Activated CD4-positive, CD25-positive, alpha-beta regulatory T cell treated with anti-CD3 and anti-CD28 coated beads, Interleukin-2, amount 50 U/mL, for 16 hours (primary cell): ENCODE measurements around the gene EFHD2.
"Not testable (repeated sequence)": the region's sequence is repeated elsewhere in the genome, so short reads cannot be mapped to it uniquely, and the experiment has no call there.

ENCODE experiments used
- DNase-seq: peaks from one replicate; pipeline ENCODE4 v3.0.0-alpha.2; 2020; ENCODE audit warnings: low read depth, low spot score

The EFHD2 gene, protein sequence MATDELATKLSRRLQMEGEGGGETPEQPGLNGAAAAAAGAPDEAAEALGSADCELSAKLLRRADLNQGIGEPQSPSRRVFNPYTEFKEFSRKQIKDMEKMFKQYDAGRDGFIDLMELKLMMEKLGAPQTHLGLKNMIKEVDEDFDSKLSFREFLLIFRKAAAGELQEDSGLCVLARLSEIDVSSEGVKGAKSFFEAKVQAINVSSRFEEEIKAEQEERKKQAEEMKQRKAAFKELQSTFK

DNA sequence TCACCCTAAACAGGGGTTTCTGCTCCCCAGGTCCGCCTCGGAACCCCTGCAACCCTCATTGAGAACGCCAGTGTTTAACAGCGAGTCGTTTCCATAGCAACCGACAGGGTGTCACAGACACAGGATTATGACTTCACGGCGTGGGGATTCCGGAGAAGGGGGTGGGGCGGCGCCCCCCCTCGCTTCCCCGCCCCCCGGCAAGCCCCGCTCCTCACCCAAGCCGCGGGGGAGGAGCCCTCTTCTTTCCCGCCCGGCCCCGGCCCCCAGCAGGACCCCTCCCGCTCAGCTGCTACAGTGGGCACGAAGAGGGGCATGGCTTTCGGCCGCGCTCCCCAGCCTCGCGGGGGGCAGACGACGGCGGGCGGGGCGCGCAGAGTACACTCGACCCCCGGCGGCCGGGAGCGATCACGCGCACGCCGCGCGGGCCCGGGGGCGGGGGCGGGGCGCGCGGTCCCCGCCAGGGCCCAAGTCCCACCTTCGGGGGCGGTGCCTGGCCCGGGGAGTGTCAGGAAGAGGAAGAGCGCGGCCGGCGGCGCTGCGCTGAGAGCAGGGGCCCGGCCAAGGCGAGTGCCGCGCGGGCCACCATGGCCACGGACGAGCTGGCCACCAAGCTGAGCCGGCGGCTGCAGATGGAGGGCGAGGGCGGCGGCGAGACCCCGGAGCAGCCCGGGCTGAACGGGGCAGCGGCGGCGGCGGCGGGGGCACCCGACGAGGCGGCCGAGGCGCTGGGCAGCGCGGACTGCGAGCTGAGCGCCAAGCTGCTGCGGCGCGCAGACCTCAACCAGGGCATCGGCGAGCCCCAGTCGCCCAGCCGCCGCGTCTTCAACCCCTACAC is at the start of gene EFHD2:
TSS of gene EFHD2 (plus strand) at position 501 of the 835 bp plus-strand sequence. CDS start at position 585, 84 bp downstream.
- DNase-seq, result peak; percentile 63

DNA sequence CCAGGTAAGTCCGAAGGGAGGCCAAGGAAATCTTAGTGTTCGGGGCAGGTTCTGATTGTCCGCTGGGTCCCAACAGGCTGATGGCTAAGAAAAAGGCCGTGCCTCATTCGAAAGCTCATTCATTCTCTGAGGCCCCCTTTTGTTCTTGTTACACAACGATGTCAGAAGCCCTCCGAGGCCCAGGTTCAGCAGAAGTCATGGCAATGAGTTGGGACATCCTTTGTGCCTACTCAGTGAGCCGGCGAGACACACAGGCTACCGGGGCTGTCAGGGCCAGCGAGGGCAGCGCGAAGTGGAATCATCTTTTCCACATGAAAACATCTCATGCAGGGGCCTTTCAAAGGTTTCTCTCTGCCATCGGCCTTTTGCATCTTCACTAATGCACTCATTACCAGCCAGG is 49.0 kb upstream of the EFHD2 start:
- no peak for DNase-seq

DNA sequence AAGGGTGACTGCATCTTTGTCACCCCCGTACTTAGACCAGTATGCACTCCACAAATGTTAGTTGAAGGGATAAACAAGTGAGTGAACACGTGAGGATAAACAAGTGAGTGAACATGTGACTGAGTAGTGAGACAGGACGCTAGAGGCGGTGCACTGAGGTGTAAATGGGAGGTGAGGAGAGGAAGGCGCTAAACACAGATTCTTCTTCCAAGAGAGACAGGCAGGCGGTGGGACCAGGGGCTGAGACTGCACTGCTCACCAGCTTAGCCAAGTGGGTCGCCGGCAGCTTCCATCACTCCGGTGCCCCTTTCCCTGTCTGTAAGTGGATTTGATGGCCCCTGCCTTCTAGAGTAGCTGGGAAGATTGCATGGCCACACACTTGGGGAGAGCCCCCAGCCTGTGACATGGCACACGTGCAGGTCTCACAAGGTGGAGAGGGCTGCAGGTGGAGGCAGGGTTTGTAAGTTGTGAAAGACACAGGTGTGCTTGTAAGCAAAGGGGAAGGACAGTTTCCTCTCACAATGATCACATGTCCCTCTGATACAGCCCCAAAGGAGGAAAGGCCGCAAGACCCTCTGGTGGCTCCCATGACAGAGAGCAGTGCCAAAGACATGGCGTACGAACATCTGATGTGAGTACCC is 47.5 kb upstream of the EFHD2 start:
- DNase-seq, result no peak

DNA sequence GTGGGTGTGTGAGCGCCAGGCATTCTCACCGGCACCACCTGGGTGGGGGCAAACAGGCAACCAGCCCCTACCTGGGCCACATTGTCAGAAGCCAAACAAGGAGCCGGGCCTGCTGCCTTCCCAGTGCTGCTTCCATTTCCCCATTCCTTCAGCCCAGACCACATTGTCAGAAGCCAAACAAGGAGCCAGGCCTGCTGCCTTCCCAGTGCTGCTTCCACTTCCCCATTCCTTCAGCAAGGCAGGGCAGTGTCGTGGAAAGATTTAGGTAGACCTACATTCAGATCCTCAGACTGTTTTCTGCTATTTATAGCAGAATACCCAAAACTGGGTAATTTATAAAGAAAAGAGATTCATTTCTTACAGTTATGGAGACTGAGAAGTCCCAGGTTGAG is 47.0 kb upstream of the EFHD2 start:
- no peak for DNase-seq

DNA sequence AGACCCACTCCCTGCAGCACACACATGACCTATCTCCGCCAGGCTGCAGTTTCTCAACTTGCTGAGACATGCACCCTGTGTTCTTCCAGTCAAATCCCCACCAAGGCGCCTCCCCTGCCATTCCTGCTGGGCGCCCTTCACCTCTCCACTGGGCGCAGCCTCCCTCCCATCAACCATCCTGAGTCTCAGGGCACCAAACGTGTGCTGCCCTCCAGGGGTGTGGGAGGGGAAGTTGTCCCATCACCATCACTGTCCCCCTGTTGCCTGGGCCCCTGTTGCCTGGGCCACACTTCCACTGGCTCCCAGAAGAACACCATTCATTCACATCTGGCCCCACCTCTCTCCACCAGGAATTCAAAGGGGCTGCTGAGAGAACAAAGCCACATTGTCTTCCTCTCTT is 44.9 kb upstream of the EFHD2 start:
- no peak for DNase-seq

DNA sequence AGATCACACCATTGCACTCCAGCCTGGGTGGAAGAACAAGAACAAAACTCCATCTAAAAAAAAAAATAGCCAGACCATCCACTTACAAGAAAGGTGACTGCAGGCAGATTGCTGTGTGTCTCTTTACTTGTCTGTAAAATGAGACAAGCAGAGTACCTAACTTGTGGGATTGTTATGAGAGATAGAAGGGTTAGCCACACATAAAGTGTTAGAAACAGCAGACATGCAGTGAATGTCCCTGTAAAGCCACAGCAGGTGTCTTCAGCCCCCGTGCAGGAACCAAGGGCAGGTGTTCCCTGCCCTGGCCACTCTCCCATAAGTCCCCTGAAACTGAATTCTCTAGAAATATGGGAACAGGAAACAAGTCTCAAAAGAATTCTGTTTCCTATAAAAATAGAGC is 40.8 kb upstream of the EFHD2 start:
- no peak for DNase-seq

DNA sequence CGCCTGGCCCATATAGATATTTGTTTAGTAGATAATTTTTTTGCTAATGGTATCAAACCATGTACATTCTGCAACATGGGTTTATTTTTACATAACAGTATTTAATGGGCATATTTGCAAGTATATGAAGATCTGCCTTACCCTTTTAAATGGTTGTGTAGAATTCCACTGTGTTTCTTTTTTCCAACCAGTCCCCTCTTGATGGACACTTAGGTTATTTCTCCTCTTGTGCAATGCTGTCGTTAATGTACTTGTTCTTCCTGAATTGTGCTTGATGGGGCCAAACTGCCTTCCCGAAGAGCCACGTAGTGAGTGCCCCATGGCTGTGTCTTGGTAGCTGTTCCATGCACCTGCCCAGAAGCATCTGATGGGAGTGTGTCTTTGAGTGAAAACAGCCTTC is 39.4 kb upstream of the EFHD2 start:
- DNase-seq, result no peak

DNA sequence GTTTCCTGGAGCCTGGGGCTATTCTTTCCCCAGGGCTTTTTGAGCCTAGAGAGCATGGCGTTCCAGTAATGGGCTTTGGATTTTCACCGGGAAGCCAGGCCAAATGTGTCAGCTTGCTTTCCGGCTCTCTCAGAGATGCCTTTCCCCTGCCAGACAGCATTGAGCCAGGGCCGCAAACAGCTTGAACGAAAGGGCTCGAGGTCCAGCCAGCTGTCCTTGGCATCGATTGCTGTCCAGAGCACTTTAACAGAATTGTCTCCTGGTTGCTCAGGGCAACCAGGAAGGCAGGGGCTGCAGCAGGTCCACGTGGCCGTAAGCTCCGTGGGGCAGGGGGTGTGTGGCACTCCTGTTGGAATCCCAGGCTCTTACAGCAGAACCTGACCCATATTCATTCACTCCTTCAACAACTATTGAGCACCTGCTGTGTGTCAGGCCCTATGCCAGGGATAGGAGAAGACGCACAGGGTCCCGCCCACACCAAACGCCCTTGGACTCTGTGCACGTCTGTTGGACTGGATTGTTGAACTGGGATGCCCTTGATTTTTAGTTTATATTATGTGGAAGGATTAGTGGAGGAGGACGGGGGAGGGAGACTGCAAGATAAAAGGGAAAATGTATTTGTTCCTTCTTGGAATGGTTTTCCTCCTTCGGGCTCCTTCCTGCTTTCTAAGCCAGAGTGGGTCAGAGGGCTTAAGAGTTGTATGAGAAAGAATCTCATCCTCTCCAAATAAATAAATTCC is 38.7 kb upstream of the EFHD2 start:
- no peak for DNase-seq

DNA sequence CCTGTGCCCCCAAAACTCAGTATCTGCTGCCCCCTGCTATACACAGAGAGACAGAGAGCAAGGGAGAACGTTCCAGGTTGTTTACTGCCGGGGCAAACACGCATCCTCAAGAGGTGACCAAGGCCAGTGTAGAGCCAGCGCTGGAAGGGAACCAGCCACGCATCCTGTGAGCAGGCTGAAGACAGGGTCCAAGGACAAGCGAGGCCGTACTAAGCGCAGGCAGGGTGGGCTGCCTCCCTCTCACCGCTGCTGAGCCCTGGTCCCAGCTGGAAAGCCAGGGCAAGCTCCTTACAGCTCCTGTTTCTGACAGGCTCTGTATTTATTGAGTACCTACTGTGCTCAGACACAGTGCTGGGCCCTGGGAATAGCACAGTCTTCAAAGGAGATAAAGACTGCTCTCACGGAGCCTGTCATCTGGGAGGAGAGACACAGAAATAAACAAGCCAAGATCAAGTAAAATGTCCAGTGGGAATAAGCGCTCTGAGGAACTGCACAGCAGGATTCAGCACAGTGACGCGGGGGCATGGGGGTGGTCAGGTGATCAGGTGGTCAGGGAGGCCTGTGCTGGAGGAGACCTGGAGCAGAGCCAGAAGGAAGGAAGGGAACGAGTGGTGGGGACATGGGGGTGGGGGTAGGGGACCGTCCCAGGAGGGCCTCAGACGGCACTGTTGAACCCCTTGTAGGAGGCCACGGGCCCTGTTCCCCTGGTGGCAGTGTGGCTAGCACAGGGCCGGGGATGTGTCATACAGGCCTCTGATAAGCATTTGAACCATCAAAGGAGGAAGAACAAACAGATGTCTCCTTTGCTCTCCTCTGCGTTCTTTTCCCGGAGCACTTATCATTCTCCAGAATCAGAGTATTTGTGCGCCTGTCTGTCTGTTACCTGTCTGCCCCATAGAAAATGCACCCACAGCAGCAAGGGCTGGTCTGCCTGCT is 37.8 kb upstream of the EFHD2 start:
- no peak for DNase-seq

DNA sequence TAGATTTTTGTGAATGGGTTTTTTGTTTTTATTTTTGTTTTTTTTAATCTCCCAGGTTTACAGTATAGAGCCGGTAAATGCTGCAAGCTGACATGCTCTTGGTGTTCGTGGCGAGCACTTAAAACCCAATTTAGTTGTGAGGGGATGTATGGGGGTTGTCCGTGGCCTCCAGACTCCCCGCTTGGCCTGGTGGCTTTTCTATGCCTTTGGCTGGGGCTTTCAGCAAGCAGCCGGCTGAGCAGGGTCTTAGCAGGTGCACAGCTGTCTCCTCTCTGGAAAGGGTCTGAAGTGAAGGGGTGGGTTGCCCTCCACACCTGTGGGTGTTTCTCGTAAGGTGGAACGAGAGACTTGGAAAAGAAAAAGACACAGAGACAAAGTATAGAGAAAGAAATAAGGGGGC is 31.0 kb upstream of the EFHD2 start:
- DNase-seq, result no peak

DNA sequence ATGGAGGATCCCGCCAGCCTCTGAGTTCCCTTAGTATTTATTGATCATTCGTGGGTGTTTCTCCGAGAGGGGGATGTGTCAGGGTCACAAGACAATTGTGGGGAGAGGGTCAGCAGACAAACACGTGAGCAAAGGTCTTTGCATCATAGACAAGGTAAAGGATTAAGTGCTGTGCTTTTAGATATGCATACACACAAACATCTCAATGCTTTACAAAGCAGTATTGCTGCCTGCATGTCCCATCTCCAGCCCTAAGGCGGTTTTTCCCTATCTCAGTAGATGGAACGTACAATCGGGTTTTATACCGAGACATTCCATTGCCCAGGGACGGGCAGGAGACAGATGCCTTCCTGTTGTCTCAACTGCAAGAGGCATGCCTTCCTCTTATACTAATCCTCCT is 30.5 kb upstream of the EFHD2 start:
- DNase-seq, result not testable (repeated sequence)

DNA sequence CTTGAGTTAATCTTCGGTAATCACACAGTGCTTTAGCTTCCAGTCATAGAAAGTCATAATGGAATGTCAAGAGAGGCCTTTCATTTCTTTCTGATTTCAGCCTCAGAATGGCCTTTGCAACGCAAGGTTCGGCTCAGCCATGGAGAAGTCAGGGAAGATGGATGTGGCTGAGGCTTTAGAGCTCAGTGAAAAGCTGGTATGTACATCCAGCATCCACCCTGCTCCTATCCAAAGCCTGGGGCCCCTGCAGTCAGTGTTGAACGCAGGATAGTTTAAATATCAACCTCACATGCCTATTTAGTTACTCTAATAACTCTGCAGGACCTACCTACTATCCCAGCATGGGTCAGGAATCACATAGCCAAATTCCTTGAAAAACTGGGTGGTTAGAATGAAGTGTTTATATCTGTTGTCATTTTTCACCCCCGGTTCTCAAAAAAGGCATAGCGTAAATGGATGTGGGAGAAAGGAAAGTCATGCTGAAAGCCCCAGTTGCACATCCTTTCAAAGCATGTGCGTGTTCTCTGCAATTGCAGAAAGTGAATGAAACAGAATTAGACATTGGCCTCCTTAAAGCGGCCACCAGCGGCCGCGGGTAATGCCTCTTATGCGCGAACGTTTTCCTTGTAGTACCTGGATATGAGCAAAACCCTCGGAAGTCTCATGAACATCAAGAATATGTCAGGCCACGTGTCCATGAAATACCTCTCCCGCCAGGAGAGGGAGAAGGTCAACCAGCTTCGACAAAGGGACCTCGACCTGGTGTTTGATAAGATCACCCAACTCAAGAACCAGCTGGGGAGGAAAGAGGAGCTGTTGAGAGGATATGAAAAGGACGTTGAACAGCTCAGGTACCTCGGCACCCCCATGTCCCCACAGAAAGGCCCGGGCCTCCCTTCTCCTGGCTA is 28.8 kb upstream of the EFHD2 start:
- no peak for DNase-seq

DNA sequence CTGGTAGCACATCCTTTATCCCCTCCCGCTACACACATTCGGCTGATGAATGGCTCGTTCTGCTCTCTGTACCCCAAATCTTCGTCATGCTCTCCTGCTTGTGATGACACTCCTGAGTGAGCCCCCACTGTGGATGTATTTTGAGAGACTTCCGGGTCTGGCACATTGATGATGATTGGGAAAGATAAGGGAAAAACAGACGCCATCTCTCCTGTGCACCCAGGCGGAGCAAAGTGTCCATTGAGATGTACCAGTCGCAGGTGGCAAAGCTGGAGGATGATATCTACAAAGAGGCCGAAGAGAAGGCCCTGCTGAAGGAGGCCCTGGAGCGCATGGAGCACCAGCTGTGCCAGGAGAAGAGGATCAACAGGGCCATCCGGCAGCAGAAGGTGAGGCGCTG is 27.9 kb upstream of the EFHD2 start:
- DNase-seq, result no peak

DNA sequence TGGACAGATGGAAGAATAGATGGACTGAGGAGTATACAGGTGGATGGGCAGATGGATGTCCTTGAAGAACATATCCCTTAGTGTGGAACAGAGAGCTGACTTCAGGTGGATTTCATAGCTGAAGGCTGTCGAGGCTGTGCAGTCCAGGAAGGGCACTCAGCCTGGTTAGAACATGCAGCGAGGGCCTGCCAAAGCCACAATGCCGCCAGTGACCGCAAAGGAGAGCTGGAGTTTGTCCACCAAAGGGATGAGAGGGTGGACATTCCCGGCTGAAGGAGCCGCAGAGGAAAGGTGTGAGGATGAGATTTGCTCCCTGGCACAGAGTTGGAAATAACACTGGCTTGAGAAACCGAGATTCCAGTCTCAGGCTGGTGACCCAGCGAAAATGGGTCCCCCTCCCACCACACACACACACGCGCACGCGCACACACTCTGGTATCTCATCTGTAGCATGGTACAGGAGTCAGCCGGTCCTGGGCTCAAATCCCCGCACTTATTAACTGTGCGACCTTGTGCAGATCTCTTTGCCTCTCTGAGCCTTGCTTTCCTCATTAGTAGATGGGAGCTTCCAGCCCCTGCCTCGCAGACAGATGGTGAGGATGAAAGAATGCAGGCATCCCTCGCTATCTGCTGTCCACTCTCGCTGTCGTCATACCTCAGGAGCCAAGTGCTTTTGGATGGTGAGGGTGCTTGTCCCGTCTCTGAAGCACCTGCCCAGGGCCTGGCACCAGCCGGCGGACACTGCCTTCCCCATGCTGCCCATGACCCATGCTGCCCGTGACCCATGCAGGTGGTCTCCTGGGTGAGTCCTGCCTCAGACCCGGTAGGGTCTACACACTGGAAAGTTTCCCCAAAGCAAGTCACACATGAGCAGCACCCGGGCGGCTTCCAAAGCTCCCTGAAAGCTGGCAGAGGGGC is 26.8 kb upstream of the EFHD2 start:
- no peak for DNase-seq

DNA sequence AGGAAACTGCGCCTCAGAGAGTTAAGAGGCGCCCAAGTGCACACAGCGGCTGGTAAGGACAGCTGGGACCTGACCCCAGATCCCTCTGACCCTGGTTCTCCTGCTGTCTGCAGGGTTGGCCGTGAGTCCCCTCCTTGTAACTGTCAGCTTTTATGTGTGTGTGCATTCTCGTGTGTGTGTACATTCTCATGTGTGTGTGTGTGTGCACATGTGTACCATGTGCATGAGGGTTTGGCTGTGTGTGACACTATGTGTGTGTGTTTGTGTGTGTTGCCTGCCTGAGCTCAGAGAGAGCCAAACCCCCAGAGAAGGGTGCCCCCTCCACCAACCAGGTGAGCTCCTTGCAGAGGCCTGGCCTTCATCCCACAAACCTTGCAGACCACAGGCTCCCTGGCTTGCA is 25.9 kb upstream of the EFHD2 start:
- no peak for DNase-seq

DNA sequence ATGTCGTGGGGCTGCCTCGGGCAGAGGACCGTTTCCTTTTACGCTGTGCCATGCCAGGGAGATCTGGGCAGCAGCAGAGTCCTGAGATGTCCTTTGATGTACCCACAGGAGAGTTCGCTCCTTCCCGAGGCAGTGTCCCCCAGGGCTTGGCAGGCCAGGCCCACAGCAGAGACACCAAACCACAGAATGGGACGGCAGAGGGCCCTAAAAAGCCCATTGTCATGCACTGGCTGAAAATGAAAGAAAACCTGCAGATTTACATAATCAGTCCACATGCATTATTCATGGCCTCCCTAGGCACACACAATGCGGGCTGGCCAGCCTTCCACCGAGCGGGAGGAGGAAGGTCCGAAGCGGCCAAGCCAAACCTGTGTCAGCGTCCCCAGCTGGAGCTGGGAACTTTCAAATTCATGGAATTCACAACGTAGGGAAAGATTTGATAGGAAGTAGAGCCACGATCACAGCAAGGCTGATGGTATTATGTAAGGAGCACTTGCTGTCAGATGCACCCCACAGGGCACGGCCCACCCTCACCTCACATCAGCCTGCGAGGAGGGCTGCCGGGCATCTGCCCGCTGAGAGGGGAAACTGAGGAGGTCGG is 25.3 kb upstream of the EFHD2 start:
- DNase-seq, result no peak

DNA sequence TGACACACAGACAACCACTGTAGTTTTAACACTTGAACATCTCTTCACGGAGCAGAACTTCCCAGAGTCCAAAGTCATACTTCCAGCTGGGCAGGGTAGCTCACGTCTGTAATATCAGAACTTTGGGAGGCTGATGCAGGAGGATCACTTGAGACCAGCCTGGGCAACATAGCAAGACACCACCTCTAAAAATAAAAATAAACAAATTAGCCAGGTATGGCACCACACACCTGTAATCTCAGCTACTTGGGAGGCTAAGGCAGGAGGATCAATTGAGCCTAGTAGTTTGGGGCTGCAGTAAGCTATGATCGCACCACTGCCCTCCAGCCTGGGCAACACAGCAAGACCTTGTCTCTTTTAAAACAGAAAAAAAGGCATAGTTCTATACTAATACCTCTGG is 24.3 kb upstream of the EFHD2 start:
- DNase-seq, result no peak

DNA sequence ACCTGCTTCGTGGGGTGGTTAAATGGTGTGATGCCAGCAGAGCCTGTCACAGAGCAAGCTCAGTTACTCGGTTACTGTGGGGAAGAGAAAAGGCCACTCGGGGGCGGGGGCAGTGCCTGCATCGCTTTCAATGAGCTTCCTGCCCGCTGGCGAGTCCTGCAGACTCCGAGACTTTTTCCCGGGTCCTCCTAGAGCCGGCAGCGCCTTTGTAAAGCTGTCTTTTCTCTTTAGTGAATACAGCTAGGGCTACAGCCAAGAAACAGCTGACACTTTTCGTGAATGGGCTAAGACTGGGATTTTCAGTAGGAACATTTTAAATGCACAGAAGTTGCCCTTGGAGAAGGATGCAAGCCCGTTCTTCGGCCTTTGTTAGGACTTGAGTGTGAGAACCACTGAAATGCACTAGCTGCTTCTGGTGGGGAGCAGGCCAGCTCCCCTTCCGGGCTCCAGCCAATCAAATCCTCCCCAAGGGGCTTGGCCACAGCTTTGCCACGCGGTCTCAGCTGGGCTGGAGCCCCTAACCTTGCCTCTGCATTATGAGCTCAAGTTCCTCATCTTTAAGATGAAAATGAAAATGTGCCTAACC is 23.4 kb upstream of the EFHD2 start:
- DNase-seq, result no peak
